Neutrophil (primary cell): ENCODE measurements around the gene PDK2.

ENCODE experiments used
- H3K27ac ChIP-seq: fragments of 200-600 bp; sonication (generic); 2 replicates; pipeline ENCODE4 v1.5.1; 2016; ENCODE audit warnings: mild to moderate bottlenecking, moderate library complexity
- H3K27me3 ChIP-seq: fragments of 200-600 bp; sonication (generic); 2 replicates; pipeline ENCODE4 v1.6.0; 2016; ENCODE audit warnings: mild to moderate bottlenecking
- H3K36me3 ChIP-seq: fragments of 200-600 bp; sonication (generic); 2 replicates; pipeline ENCODE4 v1.5.1; 2017
- H3K4me1 ChIP-seq, 2 experiments: fragments of 200-600 bp in 1 of 2; sonication (generic) in 1 of 2; 1 replicate in 1 of 2; 2 replicates in 1 of 2; pipeline versions ENCODE4 v1.5.1 to v1.6.1; 2013 to 2016; ENCODE audit warnings: low read depth in 1 of 2, low read length in 1 of 2, mild to moderate bottlenecking in 1 of 2, moderate library complexity in 1 of 2; ENCODE audit not compliant: control insufficient read depth in 1 of 2, insufficient read depth in 1 of 2
- H3K4me3 ChIP-seq, 2 experiments: fragments of 200-600 bp in 1 of 2; sonication (generic) in 1 of 2; 1 replicate in 1 of 2; 2 replicates in 1 of 2; pipeline ENCODE4 v1.5.1; 2013 to 2016; ENCODE audit warnings: low read depth in 1 of 2, low read length in 1 of 2, mild to moderate bottlenecking in 1 of 2, moderate library complexity in 1 of 2
- H3K9me3 ChIP-seq: fragments of 200-600 bp; sonication (generic); 2 replicates; pipeline ENCODE4 v1.5.1; 2016
- CTCF ChIP-seq: fragments of 200-600 bp; sonication (generic); IDR thresholded peaks from 2 replicates; pipeline ENCODE4 v1.5.1; 2016; ENCODE audit warnings: antibody characterized with exemption

PDK2 gene

GRCh38 chr17:50080096-50080480, 15.1 kb upstream of the PDK2 start:
- TF ChIP-seq CTCF = no peak
- H3K36me3 ChIP-seq = no peaks in the 10 kb centered on the region
- H3K27ac ChIP-seq = no peak overlapping the region
- no peak overlapping the region for H3K4me3 ChIP-seq
- H3K9me3 ChIP-seq = no peaks in the 10 kb centered on the region
- no peaks in the 10 kb centered on the region for H3K4me1 ChIP-seq
- H3K27me3 ChIP-seq = peaks cover 8% of the 10 kb centered on the region

GRCh38 chr17:50080827-50081226, 14.3 kb upstream of the PDK2 start:
- Histone ChIP-seq H3K36me3 (no peaks in the 10 kb centered on the region), H3K27ac (no peak overlapping the region), H3K9me3 (no peaks in the 10 kb centered on the region), H3K4me1 (no peaks in the 10 kb centered on the region), H3K27me3 (peaks cover 8% of the 10 kb centered on the region), H3K4me3 (no peak overlapping the region)
- TF ChIP-seq CTCF = no peak

GRCh38 chr17:50081757-50082156, 13.4 kb upstream of the PDK2 start:
- no peak overlapping the region for H3K4me3 ChIP-seq
- peaks cover 8% of the 10 kb centered on the region for H3K27me3 ChIP-seq
- no peaks in the 10 kb centered on the region for H3K4me1 ChIP-seq
- H3K9me3 ChIP-seq = no peaks in the 10 kb centered on the region
- no peaks in the 10 kb centered on the region for H3K36me3 ChIP-seq
- no peak for TF ChIP-seq CTCF
- no peak overlapping the region for H3K27ac ChIP-seq

- no peak overlapping the region for H3K27ac ChIP-seq
- H3K36me3 ChIP-seq = no peaks in the 10 kb centered on the region
- H3K4me3 ChIP-seq = no peak overlapping the region
Measured at GRCh38 chr17:50087246-50087911, 7.8 kb upstream of the PDK2 start.

GRCh38 chr17:50087912-50088405, 7.2 kb upstream of the PDK2 start:
- peaks cover 26% of the 10 kb centered on the region for H3K27me3 ChIP-seq
- TF ChIP-seq CTCF = no peak
- no peaks in the 10 kb centered on the region for H3K36me3 ChIP-seq
- no peaks in the 10 kb centered on the region for H3K4me1 ChIP-seq
- no peak overlapping the region for H3K27ac ChIP-seq
- no peak overlapping the region for H3K4me3 ChIP-seq
- no peaks in the 10 kb centered on the region for H3K9me3 ChIP-seq

More at GRCh38 chr17:50087246-50087911, 7.8 kb upstream of the PDK2 start:
- Histone ChIP-seq H3K9me3 (no peaks in the 10 kb centered on the region), H3K27me3 (peaks cover 23% of the 10 kb centered on the region), H3K4me1 (no peaks in the 10 kb centered on the region)
- TF ChIP-seq CTCF = peak; percentile 90
